ENCODE results near the gene SNX33. TPM values are rescaled to one million over a fixed set of nuclear protein-coding genes. Genes with fewer than 3 reads are reported as not detected.
"Not testable (repeated sequence)": the region's sequence is repeated elsewhere in the genome, so short reads cannot be mapped to it uniquely, and the experiment has no call there.

The SNX33 gene
- total and polyA plus RNA-seq, 9 donors: 16.0 to 37.3 (median 28.3) TPM

- no peak overlapping the region for H3K4me3 ChIP-seq
- 2 to 7% (median 5%) methylated on average over 7 of the region's 7 CpGs for WGBS, 3 donors
These were observed 26.8 kb upstream of the SNX33 start for GRCh38 chr15:75620841-75621391.

GRCh38 chr15:75622505-75622904 is 25.2 kb upstream of the SNX33 start:
- no peaks in the 10 kb centered on the region for H3K9me3 ChIP-seq
- H3K27me3 ChIP-seq: no peaks in the 10 kb centered on the region
- no peak overlapping the region for H3K4me3 ChIP-seq
- H3K36me3 ChIP-seq: no peaks in the 10 kb centered on the region
- 54 to 61% (median 61%) methylated on average over 2 of the region's 2 CpGs for WGBS, 3 donors
- H3K4me1 ChIP-seq (ENCODE audit: insufficient read depth): peaks cover 17% of the 10 kb centered on the region
- H3K27ac ChIP-seq: no peak overlapping the region
- intact Hi-C loops (cut with DNase I): loop anchor here in 2 of 4 donors (5.0 to 10.0 kb wide), 2 partner anchors 250 to 258 kb away; partner anchors contain the start of gene MAN2C1 (in 1 of the 2)
- TF ChIP-seq CTCF (IDR thresholded peaks at IDR 0.05) (no peak), POLR2A (IDR thresholded peaks at IDR 0.05) (no peak), EP300 (IDR thresholded peaks at IDR 0.05) (no peak)
- no peak for DNase-seq

More at GRCh38 chr15:75620841-75621391, 26.8 kb upstream of the SNX33 start:
- intact Hi-C loops (cut with DNase I): loop anchor here in 2 of 4 donors (5.0 to 10.0 kb wide), 2 partner anchors 249 to 256 kb away; partner anchors contain the start of gene MAN2C1 (in 1 of the 2)
- Histone ChIP-seq H3K27me3 (no peaks in the 10 kb centered on the region), H3K27ac (peak overlapping the region in 1 of 2 donors; percentile 72), H3K4me1 (ENCODE audit: insufficient read depth) (peaks cover 14% of the 10 kb centered on the region), H3K36me3 (no peaks in the 10 kb centered on the region), H3K9me3 (no peaks in the 10 kb centered on the region)
- TF ChIP-seq POLR2A (IDR thresholded peaks at IDR 0.05) (peak; percentile 14), CTCF (IDR thresholded peaks at IDR 0.05) (peak; percentile 25 to 53 (median 49)), EP300 (IDR thresholded peaks at IDR 0.05) (no peak)
- DNase-seq: peak; percentile 75 to 86 (median 79)

GRCh38 chr15:75625542-75626347 is 22.0 kb upstream of the SNX33 start, which contains the start of gene SNUPN:
SNUPN (minus strand) TSS chr15:75625725; CDS start chr15:75621051, 4,674 bp downstream.
- Histone ChIP-seq H3K36me3 (no peaks in the 10 kb centered on the region), H3K4me3 (peak within 1 kb of the TSS; percentile 88), H3K4me1 (ENCODE audit: insufficient read depth) (peaks cover 7% of the 10 kb centered on the region), H3K27me3 (no peaks in the 10 kb centered on the region), H3K9me3 (no peaks in the 10 kb centered on the region), H3K27ac (peak within 1 kb of the TSS; percentile 75 to 94)
- TF ChIP-seq POLR2A (IDR thresholded peaks at IDR 0.05): peak; percentile 42
- no peak for TF ChIP-seq CTCF (IDR thresholded peaks at IDR 0.05)
- peak; percentile 20 for TF ChIP-seq EP300 (IDR thresholded peaks at IDR 0.05)
- intact Hi-C loops (cut with DNase I): loop anchor here in 1 of 4 donors (5.0 to 10.0 kb wide), 2 partner anchors 173 to 261 kb away; partner anchors contain the start of genes MAN2C1 and SIN3A
- WGBS, 3 donors: 1% methylated on average over 31 to 47 of the region's 47 CpGs
- peak; percentile 92 to 95 (median 93) for DNase-seq

- intact Hi-C loops (cut with DNase I): loop anchor here in 1 of 4 donors (10.0 kb wide), 1 partner anchor 53 kb away; no protein-coding TSS in a partner anchor
- no peaks in the 10 kb centered on the region for H3K27me3 ChIP-seq
These were observed 15.8 kb upstream of the SNX33 start for GRCh38 chr15:75631935-75632334.

GRCh38 chr15:75633922-75634321 is 13.8 kb upstream of the SNX33 start:
- not testable (repeated sequence) for H3K9me3 ChIP-seq; H3K4me3 ChIP-seq; H3K4me1 ChIP-seq (ENCODE audit: insufficient read depth); H3K36me3 ChIP-seq; DNase-seq; H3K27ac ChIP-seq; H3K27me3 ChIP-seq
- 88 to 93% (median 91%) methylated on average over 7 of the region's 7 CpGs for WGBS, 3 donors
- intact Hi-C loops (cut with DNase I): loop anchor here in 1 of 4 donors (10.0 kb wide), 1 partner anchor 51 kb away; no protein-coding TSS in a partner anchor

More at GRCh38 chr15:75631935-75632334, 15.8 kb upstream of the SNX33 start:
- TF ChIP-seq EP300 (IDR thresholded peaks at IDR 0.05): no peak
- Histone ChIP-seq H3K4me1 (ENCODE audit: insufficient read depth) (no peaks in the 10 kb centered on the region), H3K9me3 (no peaks in the 10 kb centered on the region), H3K27ac (no peak overlapping the region), H3K4me3 (no peak overlapping the region), H3K36me3 (no peaks in the 10 kb centered on the region)
- no peak for DNase-seq
